Measurements from ENCODE around the gene SEPTIN8. TPM values are rescaled to one million over a fixed set of nuclear protein-coding genes. Genes with fewer than 3 reads are reported as not detected.

SEPTIN8 gene
- polyA plus RNA-seq, 4 donors = 14.6 to 38.8 (median 26.3) TPM

DNA sequence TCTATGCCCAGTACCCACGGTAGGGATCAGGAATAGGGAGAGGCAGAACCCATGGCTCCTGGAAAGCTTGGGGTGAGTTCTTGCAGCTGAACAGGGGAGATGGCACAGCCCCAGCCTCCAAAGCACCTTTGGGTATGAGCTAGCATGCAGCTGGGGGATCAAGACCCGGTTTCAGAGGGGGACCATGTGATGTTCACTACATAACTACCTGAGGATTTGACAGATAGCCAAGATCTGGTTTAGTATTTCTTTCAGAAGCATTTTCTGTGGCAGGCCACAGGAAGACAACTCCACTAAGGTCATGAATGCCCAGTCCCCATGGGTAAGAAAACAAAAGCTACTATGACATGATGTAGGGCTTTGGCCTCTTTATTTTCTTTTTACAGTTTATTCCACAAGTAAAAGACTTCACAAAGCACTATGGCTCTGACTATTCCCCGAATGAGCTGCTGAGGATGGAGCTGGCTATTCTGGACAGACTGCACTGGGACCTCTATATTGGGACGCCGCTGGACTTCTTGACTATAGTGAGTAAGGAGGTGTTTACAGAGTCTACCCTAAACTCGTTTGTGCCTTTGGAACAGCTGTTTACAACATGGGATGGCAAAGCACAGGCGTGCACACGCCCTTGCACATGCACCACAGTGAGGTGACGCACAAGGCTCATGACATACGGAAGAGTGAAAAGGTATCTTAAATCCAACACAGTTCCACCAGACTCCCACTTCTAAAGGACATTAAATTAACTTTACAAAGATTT is 26.4 kb downstream of the SEPTIN8 start:
- no peaks in the 10 kb centered on the region for H3K9me3 ChIP-seq (ENCODE audit: control insufficient read depth in 2 of 2, insufficient read depth in 1 of 2, low read depth in 1 of 2, low read length in 1 of 2)
- FAIRE-seq (no peak), DNase-seq (no peak)
- no peak overlapping the region for H3K27ac ChIP-seq (ENCODE audit: low read depth in 1 of 3, low read length in 2 of 3)
- H3K4me3 ChIP-seq (ENCODE audit: low read depth in 1 of 3, low read length in 3 of 3) = no peak overlapping the region
- H3K4me1 ChIP-seq (ENCODE audit: control insufficient read depth in 3 of 3, insufficient read depth in 2 of 3, low read depth in 1 of 3, low read length in 2 of 3) = peaks cover 0 to 13% (median 0%) of the 10 kb centered on the region in 3 donors
- H3K36me3 ChIP-seq (ENCODE audit: control insufficient read depth in 3 of 3, insufficient read depth in 2 of 3, low read depth in 1 of 3, low read length in 3 of 3) = peaks cover 0 to 26% (median 0%) of the 10 kb centered on the region in 3 donors
- peaks cover 0 to under 1% (median 0%) of the 10 kb centered on the region in 3 donors for H3K27me3 ChIP-seq (ENCODE audit: control insufficient read depth in 3 of 3, insufficient read depth in 3 of 3, low read length in 3 of 3)
- 75 to 86% (median 82%) methylated on average over 10 of the region's 10 CpGs for WGBS, 3 donors

DNA sequence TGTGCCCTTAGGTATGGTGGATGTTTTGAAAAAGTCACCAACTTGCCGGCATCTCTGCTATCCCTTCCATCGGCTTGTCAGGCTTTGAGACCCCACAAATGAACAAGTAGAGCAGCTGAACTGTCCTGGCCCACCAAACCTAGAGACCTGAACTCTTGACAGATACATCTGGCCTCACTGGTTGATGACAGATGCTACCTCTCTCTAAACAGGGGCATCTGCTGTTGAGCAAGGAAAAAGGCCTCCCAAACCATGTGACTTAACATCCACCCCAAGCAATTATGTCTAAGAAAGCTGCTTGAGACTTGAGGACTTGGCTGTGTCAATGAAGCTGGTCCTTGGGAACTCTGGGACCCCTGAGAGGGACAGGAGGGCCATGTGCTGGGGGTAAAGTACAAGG is 27.5 kb downstream of the SEPTIN8 start:
- FAIRE-seq = no peak
- WGBS, 3 donors = 95 to 100% (median 95%) methylated on average over 2 of the region's 2 CpGs

DNA sequence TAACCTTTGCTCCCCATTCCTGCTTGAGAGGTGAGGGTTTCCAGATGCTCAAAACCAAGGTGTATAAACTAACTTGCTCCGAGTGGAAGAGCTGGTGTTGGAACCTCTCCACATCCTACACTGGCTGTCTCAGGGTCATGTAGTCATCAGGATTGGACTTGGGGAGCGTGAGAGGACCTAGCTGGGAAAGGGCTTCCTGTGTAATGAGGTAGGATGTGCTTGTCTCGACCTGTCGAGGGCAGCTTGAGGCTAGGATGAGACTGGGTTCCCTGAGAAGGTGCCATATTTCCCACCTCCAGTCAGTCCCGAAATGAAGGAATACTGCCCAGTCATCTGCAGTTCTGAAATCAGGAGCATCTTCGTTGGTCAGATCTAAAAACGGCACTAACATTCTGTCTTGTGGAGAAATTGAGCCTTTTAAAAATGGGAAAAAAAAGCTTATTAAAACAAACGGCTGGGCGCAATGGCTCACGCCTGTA is 28.5 kb downstream of the SEPTIN8 start:
- Histone ChIP-seq H3K4me1 (ENCODE audit: control insufficient read depth in 3 of 3, insufficient read depth in 2 of 3, low read depth in 1 of 3, low read length in 2 of 3) (peaks cover 0 to 13% (median 0%) of the 10 kb centered on the region in 3 donors), H3K36me3 (ENCODE audit: control insufficient read depth in 3 of 3, insufficient read depth in 2 of 3, low read depth in 1 of 3, low read length in 3 of 3) (peaks cover 0 to 20% (median 0%) of the 10 kb centered on the region in 3 donors), H3K4me3 (ENCODE audit: low read depth in 1 of 3, low read length in 3 of 3) (no peak overlapping the region), H3K27me3 (ENCODE audit: control insufficient read depth in 3 of 3, insufficient read depth in 3 of 3, low read length in 3 of 3) (peaks cover 0 to 4% (median 0%) of the 10 kb centered on the region in 3 donors), H3K27ac (ENCODE audit: low read depth in 1 of 3, low read length in 2 of 3) (no peak overlapping the region), H3K9me3 (ENCODE audit: control insufficient read depth in 2 of 2, insufficient read depth in 1 of 2, low read depth in 1 of 2, low read length in 1 of 2) (no peaks in the 10 kb centered on the region)
- 84 to 89% (median 89%) methylated on average over 10 of the region's 10 CpGs for WGBS, 3 donors
- DNase-seq (peak in 1 of 2 donors; percentile 22), FAIRE-seq (no peak)

More for the DNA sequence above, 27.5 kb downstream of the SEPTIN8 start:
- DNase-seq = no peak
- H3K4me1 ChIP-seq (ENCODE audit: control insufficient read depth in 3 of 3, insufficient read depth in 2 of 3, low read depth in 1 of 3, low read length in 2 of 3) = peaks cover 0 to 13% (median 0%) of the 10 kb centered on the region in 3 donors
- peaks cover 0 to 26% (median 0%) of the 10 kb centered on the region in 3 donors for H3K36me3 ChIP-seq (ENCODE audit: control insufficient read depth in 3 of 3, insufficient read depth in 2 of 3, low read depth in 1 of 3, low read length in 3 of 3)
- no peak overlapping the region for H3K4me3 ChIP-seq (ENCODE audit: low read depth in 1 of 3, low read length in 3 of 3)
- no peaks in the 10 kb centered on the region for H3K9me3 ChIP-seq (ENCODE audit: control insufficient read depth in 2 of 2, insufficient read depth in 1 of 2, low read depth in 1 of 2, low read length in 1 of 2)
- peaks cover 0 to 4% (median 0%) of the 10 kb centered on the region in 3 donors for H3K27me3 ChIP-seq (ENCODE audit: control insufficient read depth in 3 of 3, insufficient read depth in 3 of 3, low read length in 3 of 3)
- H3K27ac ChIP-seq (ENCODE audit: low read depth in 1 of 3, low read length in 2 of 3) = no peak overlapping the region

DNA sequence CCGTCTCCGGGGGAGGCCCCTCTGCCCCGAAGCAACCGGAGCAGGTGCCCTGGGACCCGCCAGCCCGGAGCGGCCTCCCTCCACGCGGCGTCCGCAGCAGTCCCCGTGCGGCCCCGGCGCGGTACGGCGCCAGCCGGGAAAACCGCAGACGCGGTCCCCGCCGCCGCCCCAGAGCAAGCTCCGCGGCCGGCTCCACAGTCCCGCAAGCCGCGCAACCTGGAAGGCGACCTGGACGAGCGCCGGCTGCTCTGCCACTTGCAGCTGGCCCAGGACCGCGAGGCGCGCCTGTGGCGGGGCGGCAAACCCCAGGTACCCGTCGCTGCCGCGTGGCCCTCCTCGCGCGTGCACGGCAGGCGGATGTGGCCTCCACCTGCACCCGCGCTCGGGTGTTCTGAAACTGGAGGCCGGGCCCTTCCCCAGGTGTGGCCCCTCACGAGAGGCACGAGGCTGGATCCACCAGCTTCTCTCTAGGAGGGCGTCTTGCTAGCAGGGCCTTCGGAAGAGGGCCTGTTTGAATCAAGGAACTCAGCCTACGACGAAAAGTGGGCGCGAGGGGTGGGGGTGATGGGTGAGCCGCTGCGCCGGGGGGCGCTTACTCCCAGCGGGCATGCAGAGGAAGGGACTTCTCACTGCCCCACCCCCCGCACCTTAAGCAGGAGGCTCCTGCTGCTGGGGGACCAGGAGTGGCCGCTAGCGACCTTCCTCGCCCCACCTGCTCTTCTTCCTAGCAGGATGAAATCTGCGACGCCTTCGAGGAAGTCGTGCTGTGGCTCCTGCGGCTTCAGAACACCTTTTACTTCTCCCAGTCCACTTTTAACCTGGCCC is 29.2 kb downstream of the SEPTIN8 start:
- no peak for FAIRE-seq
- WGBS, 3 donors = 17 to 26% (median 22%) methylated on average over 56 to 76 of the region's 76 CpGs
- Histone ChIP-seq H3K27ac (ENCODE audit: low read depth in 1 of 3, low read length in 2 of 3) (peak overlapping the region; percentile 50 to 78 (median 74)), H3K9me3 (ENCODE audit: control insufficient read depth in 2 of 2, insufficient read depth in 1 of 2, low read depth in 1 of 2, low read length in 1 of 2) (no peaks in the 10 kb centered on the region), H3K27me3 (ENCODE audit: control insufficient read depth in 3 of 3, insufficient read depth in 3 of 3, low read length in 3 of 3) (peaks cover 0 to 4% (median 0%) of the 10 kb centered on the region in 3 donors), H3K4me1 (ENCODE audit: control insufficient read depth in 3 of 3, insufficient read depth in 2 of 3, low read depth in 1 of 3, low read length in 2 of 3) (peaks cover 0 to 13% (median 0%) of the 10 kb centered on the region in 3 donors), H3K4me3 (ENCODE audit: low read depth in 1 of 3, low read length in 3 of 3) (peak overlapping the region; percentile 48 to 60 (median 55)), H3K36me3 (ENCODE audit: control insufficient read depth in 3 of 3, insufficient read depth in 2 of 3, low read depth in 1 of 3, low read length in 3 of 3) (peaks cover 0 to 17% (median 0%) of the 10 kb centered on the region in 3 donors)
- DNase-seq = peak; percentile 42

DNA sequence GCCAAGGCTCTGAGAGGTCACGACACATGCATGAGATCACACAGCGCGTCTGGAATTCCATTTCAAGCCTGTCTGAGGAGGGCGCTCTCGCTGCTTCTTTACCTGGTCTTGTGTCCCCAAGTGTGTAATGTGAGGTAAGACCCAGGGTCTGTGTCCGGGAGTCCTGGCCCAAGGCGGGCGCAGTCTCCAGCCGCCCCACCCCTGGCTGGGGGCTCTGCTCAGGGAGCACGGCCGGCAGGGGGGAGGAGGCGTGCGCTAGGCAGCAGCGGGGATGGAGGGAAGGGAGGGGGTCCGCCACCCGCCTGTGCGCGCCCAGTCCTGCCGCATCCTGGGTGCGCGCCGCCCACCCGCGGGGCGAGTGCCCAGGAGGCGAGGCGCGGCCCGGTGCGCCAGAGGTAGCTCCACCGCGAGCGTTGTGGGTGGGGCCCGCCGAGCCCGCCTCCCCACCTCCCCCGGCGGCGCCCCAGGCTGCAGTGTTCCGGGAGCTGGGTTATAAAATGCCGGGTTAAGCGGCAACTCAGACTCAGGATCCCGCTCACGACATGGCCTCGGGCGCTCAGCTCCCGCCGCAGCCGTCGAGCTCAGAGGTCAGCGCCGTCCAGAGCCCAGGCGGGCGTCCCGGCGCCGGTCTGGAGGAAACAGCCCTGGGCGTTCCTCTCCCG is 30.0 kb downstream of the SEPTIN8 start, which contains the start of gene CCNI2:
CCNI2 (plus strand) TSS at position 473 of the 662 bp plus-strand sequence; CDS start at position 543, 70 bp downstream.
- FAIRE-seq (no peak), DNase-seq (peak; percentile 78 to 87)
- 1 to 2% (median 1%) methylated on average over 36 to 59 of the region's 59 CpGs for WGBS, 3 donors
- Histone ChIP-seq H3K4me3 (ENCODE audit: low read depth in 1 of 3, low read length in 3 of 3) (peak within 1 kb of the TSS; percentile 48 to 60 (median 55)), H3K36me3 (ENCODE audit: control insufficient read depth in 3 of 3, insufficient read depth in 2 of 3, low read depth in 1 of 3, low read length in 3 of 3) (peaks cover 0 to 15% (median 0%) of the 10 kb centered on the region in 3 donors), H3K27me3 (ENCODE audit: control insufficient read depth in 3 of 3, insufficient read depth in 3 of 3, low read length in 3 of 3) (peaks cover 0 to 6% (median 0%) of the 10 kb centered on the region in 3 donors), H3K4me1 (ENCODE audit: control insufficient read depth in 3 of 3, insufficient read depth in 2 of 3, low read depth in 1 of 3, low read length in 2 of 3) (peaks cover 0 to 13% (median 0%) of the 10 kb centered on the region in 3 donors), H3K27ac (ENCODE audit: low read depth in 1 of 3, low read length in 2 of 3) (peak within 1 kb of the TSS; percentile 60 to 78 (median 74)), H3K9me3 (ENCODE audit: control insufficient read depth in 2 of 2, insufficient read depth in 1 of 2, low read depth in 1 of 2, low read length in 1 of 2) (peaks cover 0 to 5% of the 10 kb centered on the region in 2 donors)

DNA sequence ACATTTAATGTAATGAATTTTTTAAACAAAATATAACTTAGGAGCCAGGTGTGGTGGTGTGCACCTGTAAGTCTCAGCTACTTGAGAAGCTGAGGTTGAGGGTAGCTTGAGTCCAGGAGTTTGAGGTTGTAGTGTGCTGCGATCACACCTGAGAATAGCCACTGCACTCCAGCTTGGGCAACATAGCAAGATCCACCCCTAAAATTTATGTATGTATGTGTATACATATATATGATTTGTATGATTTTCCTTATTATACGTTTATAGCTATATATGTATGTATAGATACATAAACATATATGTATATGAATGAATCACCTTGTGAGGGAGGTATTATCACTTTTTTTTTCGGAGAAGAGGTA is 30.5 kb downstream of the SEPTIN8 start:
- H3K9me3 ChIP-seq (ENCODE audit: control insufficient read depth in 2 of 2, insufficient read depth in 1 of 2, low read depth in 1 of 2, low read length in 1 of 2) = peaks cover 0 to 5% of the 10 kb centered on the region in 2 donors
- H3K27ac ChIP-seq (ENCODE audit: low read depth in 1 of 3, low read length in 2 of 3) = no peak overlapping the region
- H3K27me3 ChIP-seq (ENCODE audit: control insufficient read depth in 3 of 3, insufficient read depth in 3 of 3, low read length in 3 of 3) = peaks cover 0 to 7% (median 0%) of the 10 kb centered on the region in 3 donors
- no peak for DNase-seq
- no peak for FAIRE-seq
- WGBS, 3 donors = 17 to 29% (median 18%) methylated on average over 3 of the region's 3 CpGs
- peaks cover 0 to 13% (median 0%) of the 10 kb centered on the region in 3 donors for H3K4me1 ChIP-seq (ENCODE audit: control insufficient read depth in 3 of 3, insufficient read depth in 2 of 3, low read depth in 1 of 3, low read length in 2 of 3)
- peak overlapping the region in 2 of 3 donors; percentile 55 to 60 for H3K4me3 ChIP-seq (ENCODE audit: low read depth in 1 of 3, low read length in 3 of 3)
- peaks cover 0 to 10% (median 0%) of the 10 kb centered on the region in 3 donors for H3K36me3 ChIP-seq (ENCODE audit: control insufficient read depth in 3 of 3, insufficient read depth in 2 of 3, low read depth in 1 of 3, low read length in 3 of 3)

DNA sequence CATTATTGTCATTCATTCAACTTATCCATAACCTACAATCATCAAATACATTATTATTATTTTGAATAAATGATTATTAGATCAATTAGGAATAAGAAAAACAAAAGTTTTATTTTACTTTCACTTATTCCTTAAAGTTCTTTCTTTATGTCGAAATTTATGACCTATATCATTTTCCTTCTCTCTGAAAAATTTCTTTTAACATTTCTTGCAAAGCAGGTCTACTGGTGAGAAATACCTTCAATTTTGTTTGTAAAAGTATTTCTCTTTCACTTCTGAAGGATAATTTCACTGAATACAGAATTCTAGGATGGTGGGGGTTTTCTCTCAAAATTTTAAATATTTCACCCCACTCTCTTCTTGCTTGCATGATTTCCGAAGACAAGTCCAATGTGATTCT is 32.4 kb downstream of the SEPTIN8 start:
- peaks cover 0 to 5% of the 10 kb centered on the region in 2 donors for H3K9me3 ChIP-seq (ENCODE audit: control insufficient read depth in 2 of 2, insufficient read depth in 1 of 2, low read depth in 1 of 2, low read length in 1 of 2)
- H3K27me3 ChIP-seq (ENCODE audit: control insufficient read depth in 3 of 3, insufficient read depth in 3 of 3, low read length in 3 of 3) = peaks cover 0 to 7% (median 0%) of the 10 kb centered on the region in 3 donors
- H3K4me1 ChIP-seq (ENCODE audit: control insufficient read depth in 3 of 3, insufficient read depth in 2 of 3, low read depth in 1 of 3, low read length in 2 of 3) = peaks cover 0 to 13% (median 0%) of the 10 kb centered on the region in 3 donors
- no peak overlapping the region for H3K27ac ChIP-seq (ENCODE audit: low read depth in 1 of 3, low read length in 2 of 3)
- no peak for FAIRE-seq
- H3K36me3 ChIP-seq (ENCODE audit: control insufficient read depth in 3 of 3, insufficient read depth in 2 of 3, low read depth in 1 of 3, low read length in 3 of 3) = peaks cover 0 to 6% (median 0%) of the 10 kb centered on the region in 3 donors
- DNase-seq = no peak
- no peak overlapping the region for H3K4me3 ChIP-seq (ENCODE audit: low read depth in 1 of 3, low read length in 3 of 3)
- WGBS, 3 donors = 64 to 84% (median 65%) methylated on average over 2 of the region's 2 CpGs

Measured in small intestine (tissue), 7 donors.